Colonic mucosa (tissue), 4 donors: ENCODE results near the gene PLG. TPM values are rescaled to one million over a fixed set of nuclear protein-coding genes. Genes with fewer than 3 reads are reported as not detected.
"Not testable (repeated sequence)": the region's sequence is repeated elsewhere in the genome, so short reads cannot be mapped to it uniquely, and the experiment has no call there.

Experiments used
- DNase-seq: peaks from one replicate; pipeline ENCODE4 v3.0.0-alpha.2; 2020
- H3K27ac ChIP-seq: fragments of 200-600 bp; one replicate; pipeline ENCODE4 v1.8.0; 2021
- H3K27me3 ChIP-seq: fragments of 200-600 bp; one replicate; pipeline ENCODE4 v1.8.0; 2021
- H3K36me3 ChIP-seq: fragments of 200-600 bp; one replicate; pipeline ENCODE4 v1.8.0; 2021
- H3K4me1 ChIP-seq: fragments of 200-600 bp; one replicate; pipeline ENCODE4 v1.8.0; 2021; ENCODE audit warnings: mild to moderate bottlenecking
- H3K4me3 ChIP-seq: fragments of 200-600 bp; one replicate; pipeline ENCODE4 v1.8.0; 2021
- H3K9ac ChIP-seq, 2 donors: one replicate each; pipeline ENCODE4 v1.7.0; 2013; ENCODE audit warnings: control low read depth in 2 of 2, low read depth in 2 of 2, low read length in 2 of 2
- H3K9me3 ChIP-seq: fragments of 200-600 bp; one replicate; pipeline ENCODE4 v1.8.0; 2021
- CTCF ChIP-seq: fragments of 200-600 bp; IDR thresholded peaks from one replicate; pipeline ENCODE4 v1.8.0; 2022; ENCODE audit warnings: antibody characterized with exemption, mild to moderate bottlenecking
- intact Hi-C: fragments of 100-400 bp; cut with DNase I; formaldehyde crosslinking; loops from one replicate; pipeline ENCODE4 v1.14.1; 2022
- total RNA-seq, 2 donors: library from RNA; stranded (reverse); fragmentation: NEBNext Ultra II Directional in 1 of 2; extraction: Animal tissue kit (Norgen Biotek cat#: 25700) in 1 of 2; gene quantifications; one replicate each; pipeline ENCODE4 v1.2.1, GENCODE V29; 2021
- donor health status: healthy.
- donor health status: DM: no; HTN: no; CAD: no.
- donor health status: DM: no; HTN: no; CAD: no.

Gene PLG
- total RNA-seq, 2 donors from 2014 or later, result 0.16 to 1.3 TPM

GRCh38 chr6:160734627-160735026, 32.6 kb downstream of the PLG start:
- Histone ChIP-seq H3K36me3 (no peaks in the 10 kb centered on the region), H3K27me3 (no peaks in the 10 kb centered on the region), H3K4me1 (no peaks in the 10 kb centered on the region), H3K4me3 (no peak overlapping the region), H3K9me3 (no peaks in the 10 kb centered on the region), H3K9ac (no peak overlapping the region), H3K27ac (no peak overlapping the region)
- TF ChIP-seq CTCF, result no peak
- DNase-seq, result no peak
- intact Hi-C loops, result no loop called here

GRCh38 chr6:160735523-160735922, 33.5 kb downstream of the PLG start:
- no peaks in the 10 kb centered on the region for H3K9me3 ChIP-seq
- H3K27ac ChIP-seq, result no peak overlapping the region
- H3K4me3 ChIP-seq, result no peak overlapping the region
- H3K36me3 ChIP-seq, result no peaks in the 10 kb centered on the region
- no peak overlapping the region for H3K9ac ChIP-seq
- no peak for DNase-seq
- no peaks in the 10 kb centered on the region for H3K4me1 ChIP-seq
- H3K27me3 ChIP-seq, result no peaks in the 10 kb centered on the region
- intact Hi-C loops, result no loop called here
- TF ChIP-seq CTCF, result no peak

DNA sequence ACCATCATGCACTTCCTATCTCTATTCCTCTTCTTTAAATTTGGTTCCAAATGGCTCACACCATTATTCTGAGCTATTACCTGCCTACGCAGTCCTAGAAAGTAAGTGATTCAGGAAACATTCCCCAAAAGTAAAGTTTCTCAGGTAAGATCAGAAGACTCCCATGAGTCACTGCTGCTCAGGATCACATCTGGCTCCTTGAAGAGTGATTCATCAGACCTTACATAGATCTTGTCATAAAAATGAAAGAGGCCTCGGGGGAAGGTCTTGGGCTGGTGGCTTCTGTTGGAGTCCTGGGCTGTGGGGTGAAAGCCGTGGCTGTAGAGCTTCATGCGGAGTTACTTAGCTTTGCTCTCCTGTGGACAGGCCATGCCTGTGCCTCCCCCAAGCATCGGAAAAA, 35.9 kb downstream of the PLG start:
- intact Hi-C loops, result no loop called here

GRCh38 chr6:160739955-160740354, 37.9 kb downstream of the PLG start:
- TF ChIP-seq CTCF, result no peak
- intact Hi-C loops, result no loop called here
- Histone ChIP-seq H3K27ac (no peak overlapping the region), H3K4me3 (no peak overlapping the region), H3K4me1 (no peaks in the 10 kb centered on the region), H3K9me3 (no peaks in the 10 kb centered on the region), H3K9ac (no peak overlapping the region), H3K27me3 (no peaks in the 10 kb centered on the region), H3K36me3 (no peaks in the 10 kb centered on the region)
- no peak for DNase-seq

More for the DNA sequence above, 35.9 kb downstream of the PLG start:
- Histone ChIP-seq H3K27ac (no peak overlapping the region), H3K4me1 (no peaks in the 10 kb centered on the region), H3K9me3 (no peaks in the 10 kb centered on the region), H3K36me3 (no peaks in the 10 kb centered on the region), H3K4me3 (no peak overlapping the region), H3K9ac (no peak overlapping the region), H3K27me3 (no peaks in the 10 kb centered on the region)
- DNase-seq, result no peak
- no peak for TF ChIP-seq CTCF

DNA sequence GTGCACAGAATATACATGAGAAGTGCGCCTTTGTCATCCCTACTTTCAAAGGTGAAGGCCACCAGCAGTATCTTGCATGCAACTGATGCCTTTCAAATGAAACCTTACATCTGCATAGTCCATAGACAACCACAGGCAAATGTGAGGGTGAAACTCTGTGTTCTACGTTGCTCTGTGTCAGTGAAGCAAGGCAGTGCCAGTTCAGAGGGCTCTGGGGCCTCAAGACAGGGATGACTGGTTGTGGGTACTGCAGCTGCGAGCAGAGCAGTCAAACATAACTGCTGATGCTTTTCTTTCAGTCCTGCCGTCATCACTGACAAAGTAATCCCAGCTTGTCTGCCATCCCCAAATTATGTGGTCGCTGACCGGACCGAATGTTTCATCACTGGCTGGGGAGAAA, 39.0 kb downstream of the PLG start:
- H3K36me3 ChIP-seq, DNase-seq, H3K27ac ChIP-seq, H3K27me3 ChIP-seq, H3K4me3 ChIP-seq, H3K4me1 ChIP-seq, H3K9ac ChIP-seq, H3K9me3 ChIP-seq, intact Hi-C loops: not testable (repeated sequence)

- no peak for TF ChIP-seq CTCF
- H3K36me3 ChIP-seq, result no peaks in the 10 kb centered on the region
- no peak for DNase-seq
- H3K27ac ChIP-seq, result no peak overlapping the region
- H3K4me1 ChIP-seq, result no peaks in the 10 kb centered on the region
- no peak overlapping the region for H3K4me3 ChIP-seq
- H3K9me3 ChIP-seq, result peaks cover 3% of the 10 kb centered on the region
- H3K27me3 ChIP-seq, result no peaks in the 10 kb centered on the region
- intact Hi-C loops, result no loop called here
- H3K9ac ChIP-seq, result no peak overlapping the region
These were observed 40.0 kb downstream of the PLG start for GRCh38 chr6:160742090-160742489.
